ENCODE measurements around the gene ZNF329.
A peak's percentile ranks its signal among the peaks of the same experiment; 100 is the strongest.

Gene ZNF329

GRCh38 chr19:58118979-58119733 is 31.4 kb downstream of the ZNF329 start:
- DNase-seq (ENCODE audit: low read depth in 2 of 2, low spot score in 1 of 2), result no peak

- no peak for DNase-seq (ENCODE audit: low read depth in 2 of 2, low spot score in 1 of 2)
Measured at GRCh38 chr19:58117841-58118575, 32.6 kb downstream of the ZNF329 start.

- DNase-seq (ENCODE audit: low read depth in 2 of 2, low spot score in 1 of 2), result no peak
Measured at GRCh38 chr19:58108546-58108817, 42.1 kb downstream of the ZNF329 start.

GRCh38 chr19:58107778-58108545 is 42.6 kb downstream of the ZNF329 start:
- DNase-seq (ENCODE audit: low read depth in 2 of 2, low spot score in 1 of 2), result no peak

- no peak for DNase-seq (ENCODE audit: low read depth in 2 of 2, low spot score in 1 of 2)
Measured at GRCh38 chr19:58098682-58098998, 51.9 kb downstream of the ZNF329 start.

GRCh38 chr19:58097781-58098681 is 52.6 kb downstream of the ZNF329 start, which contains the start of gene ZSCAN18:
TSS of gene ZSCAN18 (minus strand) at chr19:58098231. CDS start at chr19:58090267, 7,964 bp downstream.
- peak; percentile 93 to 95 for DNase-seq (ENCODE audit: low read depth in 2 of 2, low spot score in 1 of 2)

GRCh38 chr19:58097349-58097748 is 53.2 kb downstream of the ZNF329 start:
- DNase-seq (ENCODE audit: low read depth in 2 of 2, low spot score in 1 of 2), result no peak

GRCh38 chr19:58096884-58097283 is 53.7 kb downstream of the ZNF329 start:
- DNase-seq (ENCODE audit: low read depth in 2 of 2, low spot score in 1 of 2), result no peak

- DNase-seq (ENCODE audit: low read depth in 2 of 2, low spot score in 1 of 2), result no peak
Measured at GRCh38 chr19:58095328-58095727, 55.3 kb downstream of the ZNF329 start.

- no peak for DNase-seq (ENCODE audit: low read depth in 2 of 2, low spot score in 1 of 2)
Measured at GRCh38 chr19:58093071-58093470, 57.5 kb downstream of the ZNF329 start.

GRCh38 chr19:58091251-58091995 is 59.2 kb downstream of the ZNF329 start:
- DNase-seq (ENCODE audit: low read depth in 2 of 2, low spot score in 1 of 2), result no peak

GRCh38 chr19:58089846-58090245 is 60.7 kb downstream of the ZNF329 start:
- no peak for DNase-seq (ENCODE audit: low read depth in 2 of 2, low spot score in 1 of 2)

- no peak for DNase-seq (ENCODE audit: low read depth in 2 of 2, low spot score in 1 of 2)
Measured at GRCh38 chr19:58088521-58089052, 62.0 kb downstream of the ZNF329 start.

- no peak for DNase-seq (ENCODE audit: low read depth in 2 of 2, low spot score in 1 of 2)
Measured at GRCh38 chr19:58086825-58087710, 63.5 kb downstream of the ZNF329 start.

- DNase-seq (ENCODE audit: low read depth in 2 of 2, low spot score in 1 of 2), result no peak
Measured at GRCh38 chr19:58085348-58085875, 65.2 kb downstream of the ZNF329 start.

GRCh38 chr19:58084596-58085347 is 65.8 kb downstream of the ZNF329 start:
- DNase-seq (ENCODE audit: low read depth in 2 of 2, low spot score in 1 of 2), result no peak

- DNase-seq (ENCODE audit: low read depth in 2 of 2, low spot score in 1 of 2), result no peak
Measured at GRCh38 chr19:58083021-58083420, 67.6 kb downstream of the ZNF329 start.

GRCh38 chr19:58079792-58080191 is 70.8 kb downstream of the ZNF329 start:
- no peak for DNase-seq (ENCODE audit: low read depth in 2 of 2, low spot score in 1 of 2)

Measured in stimulated activated CD8-positive, alpha-beta memory T cell treated with anti-CD3 and anti-CD28 coated beads, Interleukin-4, amount 100 ng/mL, for 4 hours (primary cell).